Keratinocyte (primary cell): ENCODE measurements around the gene THOC1. TPM values are rescaled to one million over a fixed set of nuclear protein-coding genes. Genes with fewer than 3 reads are reported as not detected.
A peak's percentile ranks its signal among the peaks of the same experiment; 100 is the strongest.

Experiments used
- DNase-seq: peaks from one replicate; pipeline ENCODE4 v3.0.0-alpha.2; 2011; ENCODE audit warnings: low read depth, missing footprints, low spot score
- FAIRE-seq: peaks from 2 replicates; lab custom pipeline; 2011; peaks lifted over from hg19 to GRCh38; lab: Jason Lieb, UNC
- H2AFZ ChIP-seq: 2 replicates; pipeline ENCODE4 v1.6.0; 2012; ENCODE audit warnings: low read length, control low read depth, inconsistent platforms; ENCODE audit not compliant: control insufficient read depth
- H3K27ac ChIP-seq: 2 replicates; pipeline ENCODE4 v1.5.1; 2011; ENCODE audit warnings: low read length; ENCODE audit not compliant: control insufficient read depth, insufficient read depth
- H3K27me3 ChIP-seq: 3 replicates; pipeline ENCODE4 v1.6.0; 2011; ENCODE audit warnings: low read length; ENCODE audit not compliant: control insufficient read depth, insufficient read depth; ENCODE audit errors: extremely low read depth
- H3K36me3 ChIP-seq, 2 experiments: 2 replicates in 1 of 2; 3 replicates in 1 of 2; pipeline ENCODE4 v1.5.1; 2011; ENCODE audit warnings: low read length in 2 of 2, mild to moderate bottlenecking in 1 of 2; ENCODE audit not compliant: control insufficient read depth in 2 of 2, insufficient read depth in 2 of 2; ENCODE audit errors: extremely low read depth in 1 of 2
- H3K4me1 ChIP-seq: 3 replicates; pipeline ENCODE4 v1.5.1; 2011; ENCODE audit warnings: low read length; ENCODE audit not compliant: control insufficient read depth, insufficient read depth; ENCODE audit errors: extremely low read depth
- H3K4me2 ChIP-seq: 3 replicates; pipeline ENCODE4 v1.6.0; 2011; ENCODE audit warnings: low read depth, low read length; ENCODE audit not compliant: control insufficient read depth, insufficient read depth; ENCODE audit errors: extremely low read depth
- H3K4me3 ChIP-seq, 3 experiments: fragments of 200-600 bp in 1 of 3; sonication (generic) in 1 of 3; 2 replicates in 2 of 3; 3 replicates in 1 of 3; pipeline ENCODE4 v1.5.1; 2011 to 2016; ENCODE audit warnings: low read length in 3 of 3, mild to moderate bottlenecking in 3 of 3, control low read depth in 2 of 3, inconsistent platforms in 1 of 3, low read depth in 1 of 3, mixed read lengths in 1 of 3, mixed run types in 1 of 3, moderate library complexity in 1 of 3; ENCODE audit not compliant: control insufficient read depth in 2 of 3, insufficient read depth in 2 of 3; ENCODE audit errors: extremely low read depth in 1 of 3
- H3K79me2 ChIP-seq: 2 replicates; pipeline ENCODE4 v1.6.0; 2012; ENCODE audit warnings: low read length; ENCODE audit not compliant: control insufficient read depth, insufficient read depth
- H3K9ac ChIP-seq: 3 replicates; pipeline ENCODE4 v1.6.0; 2011; ENCODE audit warnings: low read length; ENCODE audit not compliant: control insufficient read depth, insufficient read depth; ENCODE audit errors: extremely low read depth
- H3K9me1 ChIP-seq: 3 replicates; pipeline ENCODE4 v1.6.0; 2011; ENCODE audit warnings: low read length; ENCODE audit not compliant: control insufficient read depth, insufficient read depth; ENCODE audit errors: extremely low read depth
- H3K9me3 ChIP-seq: 2 replicates; pipeline ENCODE4 v1.5.1; 2012; ENCODE audit warnings: low read depth, low read length; ENCODE audit not compliant: control insufficient read depth
- H4K20me1 ChIP-seq: 3 replicates; pipeline ENCODE4 v1.6.0; 2011; ENCODE audit warnings: low read length; ENCODE audit not compliant: control insufficient read depth, insufficient read depth; ENCODE audit errors: extremely low read depth
- CTCF ChIP-seq, 3 experiments: IDR thresholded peaks in 1 of 3; conservative IDR thresholded peaks in 1 of 3; optimal IDR thresholded peaks in 1 of 3; 2 replicates in 2 of 3; 3 replicates in 1 of 3; pipeline versions ENCODE3 to v1.5.1; 2011; ENCODE audit warnings: low read length in 3 of 3, mild to moderate bottlenecking in 3 of 3, moderate library complexity in 2 of 3, control low read depth in 1 of 3, inconsistent platforms in 1 of 3; ENCODE audit not compliant: insufficient read depth in 2 of 3; ENCODE audit errors: extremely low read depth in 1 of 3
- EZH2 ChIP-seq: IDR thresholded peaks from one replicate; pipeline ENCODE4 v1.6.1; 2012; ENCODE audit warnings: inconsistent platforms, mild to moderate bottlenecking, low read length, moderate library complexity
- dilution Hi-C: fragments of 300-500 bp; cut with MboI; formaldehyde crosslinking; loops from one replicate; pipeline ENCODE4 v1.7.0; 2020; ENCODE audit warnings: low sequenced_read_pairs; ENCODE audit not compliant: extremely low pct_ligation_motif_present
- polyA plus RNA-seq, 5 experiments: library from polyadenylated mRNA; depleted of rRNA in 3 of 5; stranded (reverse) in 3 of 5; stranded (forward) in 1 of 5; unstranded in 1 of 5; fragments of >200 nt; gene quantifications; 1 replicate in 1 of 5; 2 replicates in 3 of 5; 3 replicates in 1 of 5; pipeline versions ENCODE4 v1.2.1 to v1.2.3, GENCODE V29; 2011 to 2012; ENCODE audit warnings: missing spikeins in 2 of 5, low read depth in 1 of 5, low replicate concordance in 1 of 5

THOC1 gene
- polyA plus RNA-seq, 1 donor (not counting 4 experiments of a cell fraction or from before 2014, with no cell fraction given) = 35.8 TPM

- Histone ChIP-seq H3K36me3 (peaks cover 0 to 7% of the 10 kb centered on the region in 2 experiments), H3K4me2 (peak overlapping the region; percentile 92), H3K27me3 (no peaks in the 10 kb centered on the region), H3K4me1 (peaks cover 16% of the 10 kb centered on the region), H3K79me2 (peaks cover 24% of the 10 kb centered on the region), H2AFZ (peak overlapping the region; percentile 96), H3K9me3 (no peaks in the 10 kb centered on the region), H3K27ac (peak overlapping the region; percentile 98), H3K9ac (peak overlapping the region; percentile 99), H4K20me1 (no peaks in the 10 kb centered on the region), H3K9me1 (no peaks in the 10 kb centered on the region), H3K4me3 (peak overlapping the region; percentile 83 to 99 (median 94))
- dilution Hi-C loops = no loop called here
- DNase-seq (no peak), FAIRE-seq (no peak)
- TF ChIP-seq CTCF (optimal IDR thresholded peaks at IDR 0.05 in 1 of 3, IDR thresholded peaks at IDR 0.05 in 1 of 3, conservative IDR thresholded peaks at IDR 0.05 in 1 of 3; ENCODE audit: extremely low read depth in 1 of 3, insufficient read depth in 2 of 3, low read length in 3 of 3) (no peak), EZH2 (no peak)
Observed at GRCh38 chr18:267380-267687, 513 bp downstream of the THOC1 start.

- no peak overlapping the region for H3K4me3 ChIP-seq
- peaks cover 3 to 11% of the 10 kb centered on the region in 2 experiments for H3K36me3 ChIP-seq
- no peaks in the 10 kb centered on the region for H4K20me1 ChIP-seq
- FAIRE-seq (no peak), DNase-seq (no peak)
- no peaks in the 10 kb centered on the region for H3K4me1 ChIP-seq
- no peaks in the 10 kb centered on the region for H3K9me1 ChIP-seq
- no peaks in the 10 kb centered on the region for H3K27me3 ChIP-seq
- no peaks in the 10 kb centered on the region for H3K9me3 ChIP-seq
- no peak overlapping the region for H3K4me2 ChIP-seq
- H3K9ac ChIP-seq = no peak overlapping the region
- TF ChIP-seq CTCF (optimal IDR thresholded peaks at IDR 0.05 in 1 of 3, IDR thresholded peaks at IDR 0.05 in 1 of 3, conservative IDR thresholded peaks at IDR 0.05 in 1 of 3; ENCODE audit: extremely low read depth in 1 of 3, insufficient read depth in 2 of 3, low read length in 3 of 3) (no peak), EZH2 (no peak)
- no peak overlapping the region for H2AFZ ChIP-seq
- peaks cover 8% of the 10 kb centered on the region for H3K79me2 ChIP-seq
- no peak overlapping the region for H3K27ac ChIP-seq
- dilution Hi-C loops = no loop called here
Observed at GRCh38 chr18:261398-262073, 6.3 kb downstream of the THOC1 start.
